GM19324 (cell line): ENCODE measurements around the gene HOXA7.

Source experiments
- ATAC-seq: cut with Tn5 transposase; IDR thresholded peaks from one replicate; pipeline ENCODE4 v1.9.1; 2021; ENCODE audit warnings: mild to moderate bottlenecking, moderate library complexity; ENCODE audit not compliant: unreplicated experiment, low FRiP score

The HOXA7 gene

GRCh38 chr7:27111042-27111750 is 45.3 kb downstream of the HOXA7 start:
- no peak for ATAC-seq

- ATAC-seq, result no peak
Observed at GRCh38 chr7:27110186-27111031, 46.1 kb downstream of the HOXA7 start.

- no peak for ATAC-seq
Observed at GRCh38 chr7:27109466-27110185, 46.8 kb downstream of the HOXA7 start.

- no peak for ATAC-seq
Observed at GRCh38 chr7:27108390-27109127, 47.9 kb downstream of the HOXA7 start.

GRCh38 chr7:27107391-27108381 is 48.8 kb downstream of the HOXA7 start:
- no peak for ATAC-seq

GRCh38 chr7:27106901-27107240 is 49.6 kb downstream of the HOXA7 start:
- no peak for ATAC-seq

- ATAC-seq, result no peak
Observed at GRCh38 chr7:27106181-27106900, 50.1 kb downstream of the HOXA7 start.

- no peak for ATAC-seq
Observed at GRCh38 chr7:27105301-27106031, 51.0 kb downstream of the HOXA7 start.

GRCh38 chr7:27104341-27105058 is 52.0 kb downstream of the HOXA7 start:
- ATAC-seq, result no peak
